Neural crest cell (in vitro differentiated cells): ENCODE data around the gene PIK3R5. TPM values are rescaled to one million over a fixed set of nuclear protein-coding genes. Genes with fewer than 3 reads are reported as not detected.

Experiments used
- DNase-seq: peaks from one replicate; pipeline ENCODE4 v3.0.0; 2021; ENCODE audit warnings: low read depth, mixed read lengths, low spot score
- H3K27ac Mint-ChIP-seq: one replicate; pipeline ENCODE4 v1.8.0; 2021; ENCODE audit warnings: mild to moderate bottlenecking, mixed read lengths; ENCODE audit not compliant: unreplicated experiment
- H3K27me3 Mint-ChIP-seq: 2 replicates; pipeline ENCODE4 v1.8.0; 2021; ENCODE audit warnings: low read depth, mild to moderate bottlenecking, mixed read lengths
- H3K36me3 Mint-ChIP-seq: 2 replicates; pipeline ENCODE4 v1.8.0; 2021; ENCODE audit warnings: low read depth, mild to moderate bottlenecking, mixed read lengths
- H3K4me1 Mint-ChIP-seq: 2 replicates; pipeline ENCODE4 v1.8.0; 2021; ENCODE audit warnings: mixed read lengths
- H3K4me3 Mint-ChIP-seq: one replicate; pipeline ENCODE4 v1.8.0; 2021; ENCODE audit warnings: mild to moderate bottlenecking, mixed read lengths
- H3K9me3 Mint-ChIP-seq: 2 replicates; pipeline ENCODE4 v1.8.0; 2021; ENCODE audit warnings: mixed read lengths
- CTCF ChIP-seq: fragments of 200-600 bp; sonication (generic); conservative IDR thresholded peaks from 2 replicates; pipeline ENCODE4 v1.5.0; 2021; ENCODE audit warnings: antibody characterized with exemption, mild to moderate bottlenecking
- total RNA-seq: library from RNA; stranded (reverse); gene quantifications from 2 replicates; pipeline ENCODE4 v1.2.1, GENCODE V29; 2021

PIK3R5 gene
- total RNA-seq, 1 donor from 2014 or later: 1.4 TPM

DNA sequence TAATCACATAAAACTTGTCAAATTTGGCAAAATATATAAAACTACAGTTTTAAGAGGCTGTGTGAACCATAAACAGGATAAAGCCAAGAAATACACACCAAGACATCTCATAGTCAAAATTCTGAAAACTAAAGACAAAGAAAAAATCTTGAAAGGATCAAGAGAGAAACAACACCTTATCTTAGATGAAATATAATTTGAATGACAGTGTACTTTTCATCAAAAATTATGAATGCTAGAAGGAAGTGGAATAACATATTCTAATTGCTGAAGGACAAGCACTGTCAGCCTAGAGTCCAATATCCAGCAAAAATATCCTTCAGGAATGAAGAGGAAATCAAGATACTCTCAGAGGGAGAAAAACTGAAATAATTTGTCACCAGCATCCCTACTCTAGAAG lies 37.2 kb downstream of the PIK3R5 start:
- DNase-seq: no peak
- no peak overlapping the region for H3K4me3 Mint-ChIP-seq
- no peak overlapping the region for H3K27ac Mint-ChIP-seq
- no peak for TF ChIP-seq CTCF
- H3K4me1 Mint-ChIP-seq: no peaks in the 10 kb centered on the region
- H3K9me3 Mint-ChIP-seq: peaks cover 21% of the 10 kb centered on the region
- peaks cover 21% of the 10 kb centered on the region for H3K27me3 Mint-ChIP-seq
- H3K36me3 Mint-ChIP-seq: peaks cover 5% of the 10 kb centered on the region

DNA sequence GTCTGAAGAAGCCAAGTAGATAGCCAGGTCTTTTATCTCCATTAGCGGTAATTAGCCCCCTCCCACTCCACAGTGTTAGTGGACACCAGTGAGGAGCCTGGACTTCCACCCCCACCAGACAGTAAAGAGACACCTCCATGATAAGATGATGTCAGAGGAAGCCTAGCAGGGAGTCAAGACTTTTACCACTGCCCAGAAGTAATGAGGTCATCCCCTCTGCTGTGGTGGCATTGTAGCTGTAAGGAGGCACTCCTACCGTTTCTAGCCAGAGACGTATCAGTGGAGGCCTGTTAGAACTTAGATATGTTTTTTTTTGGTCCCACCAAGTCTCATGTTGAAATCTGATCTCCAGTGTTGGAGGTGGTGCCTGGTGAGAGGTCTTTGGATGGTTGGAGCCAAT lies 38.1 kb downstream of the PIK3R5 start:
- Mint-ChIP-seq H3K9me3 (peaks cover 21% of the 10 kb centered on the region), H3K27ac (no peak overlapping the region), H3K36me3 (peaks cover 5% of the 10 kb centered on the region), H3K4me1 (no peaks in the 10 kb centered on the region), H3K27me3 (peaks cover 26% of the 10 kb centered on the region), H3K4me3 (no peak overlapping the region)
- DNase-seq: no peak
- no peak for TF ChIP-seq CTCF

GRCh38 chr17:8925808-8926207 lies 39.7 kb downstream of the PIK3R5 start:
- TF ChIP-seq CTCF: no peak
- no peak overlapping the region for H3K27ac Mint-ChIP-seq
- no peak for DNase-seq
- no peaks in the 10 kb centered on the region for H3K4me1 Mint-ChIP-seq
- peaks cover 5% of the 10 kb centered on the region for H3K36me3 Mint-ChIP-seq
- H3K27me3 Mint-ChIP-seq: peaks cover 19% of the 10 kb centered on the region
- H3K4me3 Mint-ChIP-seq: no peak overlapping the region
- H3K9me3 Mint-ChIP-seq: peaks cover 18% of the 10 kb centered on the region

- no peak for DNase-seq
- H3K4me1 Mint-ChIP-seq: no peaks in the 10 kb centered on the region
- no peak overlapping the region for H3K27ac Mint-ChIP-seq
- peaks cover 16% of the 10 kb centered on the region for H3K27me3 Mint-ChIP-seq
- H3K9me3 Mint-ChIP-seq: peaks cover 18% of the 10 kb centered on the region
- H3K36me3 Mint-ChIP-seq: peaks cover 5% of the 10 kb centered on the region
- no peak for TF ChIP-seq CTCF
- no peak overlapping the region for H3K4me3 Mint-ChIP-seq
Measured at GRCh38 chr17:8925141-8925540, 40.4 kb downstream of the PIK3R5 start.

DNA sequence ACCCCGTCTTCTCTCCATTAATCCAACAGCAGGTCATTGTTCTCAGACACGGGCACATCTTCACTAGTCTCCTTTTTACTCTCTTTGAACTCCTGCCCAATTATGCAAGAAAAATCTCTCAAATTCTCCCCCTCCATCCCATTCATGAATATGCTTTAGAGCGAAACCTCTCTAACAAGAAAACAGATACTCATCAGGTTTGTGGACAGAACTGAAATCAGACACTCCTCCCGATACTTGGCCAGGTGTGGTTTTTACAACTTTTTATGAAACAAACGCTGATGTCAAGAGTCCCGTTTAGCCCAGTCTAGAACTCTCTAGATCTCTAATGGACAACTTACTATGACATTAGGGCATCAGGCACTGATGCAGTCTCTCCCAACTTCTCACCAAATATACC lies 40.9 kb downstream of the PIK3R5 start:
- DNase-seq: no peak
- Mint-ChIP-seq H3K4me1 (no peaks in the 10 kb centered on the region), H3K27me3 (peaks cover 14% of the 10 kb centered on the region), H3K27ac (no peak overlapping the region), H3K36me3 (peaks cover 5% of the 10 kb centered on the region), H3K4me3 (no peak overlapping the region), H3K9me3 (peaks cover 13% of the 10 kb centered on the region)
- TF ChIP-seq CTCF: no peak

DNA sequence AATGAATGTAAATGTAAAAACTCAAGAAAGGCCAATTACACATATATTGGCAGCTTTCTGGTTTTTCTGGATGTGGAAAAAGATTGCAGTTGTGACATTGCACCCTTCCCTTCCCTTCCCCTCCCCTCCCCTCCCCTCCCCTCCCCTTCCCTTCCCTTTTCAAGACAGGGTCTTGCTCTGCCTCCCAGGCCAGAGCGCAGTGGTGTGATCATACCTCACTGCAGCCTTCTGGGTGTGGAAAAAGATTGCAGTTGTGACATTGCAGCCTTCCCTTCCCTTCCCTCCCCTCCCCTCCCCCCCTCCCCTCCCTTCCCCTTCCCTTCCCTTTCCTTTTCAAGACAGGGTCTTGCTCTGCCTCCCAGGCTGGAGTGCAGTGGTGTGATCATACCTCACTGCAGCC lies 41.7 kb downstream of the PIK3R5 start:
- Mint-ChIP-seq H3K27ac (no peak overlapping the region), H3K27me3 (peaks cover 16% of the 10 kb centered on the region), H3K4me3 (no peak overlapping the region), H3K9me3 (peaks cover 8% of the 10 kb centered on the region), H3K4me1 (no peaks in the 10 kb centered on the region), H3K36me3 (peaks cover 5% of the 10 kb centered on the region)
- no peak for TF ChIP-seq CTCF
- no peak for DNase-seq
